ENCODE data around the gene CACNA2D3. TPM values are rescaled to one million over a fixed set of nuclear protein-coding genes. Genes with fewer than 3 reads are reported as not detected.

Gene CACNA2D3
- total RNA-seq, 1 experiment from 2014 or later, result 11.7 TPM

GRCh38 chr3:54999159-54999558 is 876.8 kb downstream of the CACNA2D3 start:
- DNase-seq (ENCODE audit: low read depth), result peak; percentile 93

GRCh38 chr3:54999811-55000210 is 877.5 kb downstream of the CACNA2D3 start:
- peak; percentile 84 for DNase-seq (ENCODE audit: low read depth)

- peak; percentile 98 for DNase-seq (ENCODE audit: low read depth)
Measured at GRCh38 chr3:55000546-55000945, 878.2 kb downstream of the CACNA2D3 start.

- DNase-seq (ENCODE audit: low read depth), result no peak
Measured at GRCh38 chr3:55000953-55001352, 878.6 kb downstream of the CACNA2D3 start.

GRCh38 chr3:55002416-55002930 is 880.1 kb downstream of the CACNA2D3 start:
- DNase-seq (ENCODE audit: low read depth), result peak; percentile 60

- peak; percentile 68 for DNase-seq (ENCODE audit: low read depth)
Measured at GRCh38 chr3:55006244-55006676, 883.9 kb downstream of the CACNA2D3 start.

- no peak for DNase-seq (ENCODE audit: low read depth)
Measured at GRCh38 chr3:55007971-55008370, 885.6 kb downstream of the CACNA2D3 start.

- DNase-seq (ENCODE audit: low read depth), result no peak
Measured at GRCh38 chr3:55009372-55009771, 887.0 kb downstream of the CACNA2D3 start.

- DNase-seq (ENCODE audit: low read depth), result no peak
Measured at GRCh38 chr3:55012091-55012490, 889.7 kb downstream of the CACNA2D3 start.

- DNase-seq (ENCODE audit: low read depth), result peak; percentile 67
Measured at GRCh38 chr3:55013145-55013925, 891.0 kb downstream of the CACNA2D3 start.

- DNase-seq (ENCODE audit: low read depth), result peak; percentile 84
Measured at GRCh38 chr3:55014081-55014480, 891.7 kb downstream of the CACNA2D3 start.

- peak; percentile 47 for DNase-seq (ENCODE audit: low read depth)
Measured at GRCh38 chr3:55014906-55015305, 892.6 kb downstream of the CACNA2D3 start.

GRCh38 chr3:55017876-55018275 is 895.5 kb downstream of the CACNA2D3 start:
- no peak for DNase-seq (ENCODE audit: low read depth)

- DNase-seq (ENCODE audit: low read depth), result peak; percentile 84
Measured at GRCh38 chr3:55030938-55031337, 908.6 kb downstream of the CACNA2D3 start.

- DNase-seq (ENCODE audit: low read depth), result peak; percentile 57
Measured at GRCh38 chr3:55036883-55037577, 914.7 kb downstream of the CACNA2D3 start.

- DNase-seq (ENCODE audit: low read depth), result peak; percentile 59
Measured at GRCh38 chr3:55042591-55042990, 920.2 kb downstream of the CACNA2D3 start.

GRCh38 chr3:55044486-55044885 is 922.1 kb downstream of the CACNA2D3 start:
- no peak for DNase-seq (ENCODE audit: low read depth)

GRCh38 chr3:55059027-55059629 is 936.8 kb downstream of the CACNA2D3 start:
- peak; percentile 53 for DNase-seq (ENCODE audit: low read depth)

- peak; percentile 70 for DNase-seq (ENCODE audit: low read depth)
Measured at GRCh38 chr3:55060896-55061719, 938.8 kb downstream of the CACNA2D3 start.

GRCh38 chr3:55061720-55062034 is 939.3 kb downstream of the CACNA2D3 start:
- no peak for DNase-seq (ENCODE audit: low read depth)

- DNase-seq (ENCODE audit: low read depth), result no peak
Measured at GRCh38 chr3:55064164-55064563, 941.8 kb downstream of the CACNA2D3 start.

GRCh38 chr3:55065331-55065730 is 943.0 kb downstream of the CACNA2D3 start:
- DNase-seq (ENCODE audit: low read depth), result peak; percentile 93

Data from RPMI7951 (cell line).